GM18505 (cell line): ENCODE measurements around the gene KLHL6.
"Not testable (repeated sequence)": the region's sequence is repeated elsewhere in the genome, so short reads cannot be mapped to it uniquely, and the experiment has no call there.

ENCODE experiments used
- ATAC-seq: cut with Tn5 transposase; IDR thresholded peaks from one replicate; pipeline ENCODE4 v1.9.1; 2021; ENCODE audit not compliant: unreplicated experiment
- POLR2A ChIP-seq: IDR thresholded peaks from 4 replicates; pipeline ENCODE4 v1.6.1; 2011; ENCODE audit warnings: borderline replicate concordance; ENCODE audit not compliant: insufficient read depth, insufficient read length; ENCODE audit errors: extremely low read depth

KLHL6 gene

GRCh38 chr3:183446838-183447205, 108.7 kb downstream of the KLHL6 start:
- no peak for ATAC-seq
- TF ChIP-seq POLR2A = no peak

GRCh38 chr3:183444748-183445147, 110.8 kb downstream of the KLHL6 start:
- TF ChIP-seq POLR2A = no peak
- ATAC-seq = no peak

- no peak for ATAC-seq
These were observed 111.8 kb downstream of the KLHL6 start for GRCh38 chr3:183443395-183444385.

GRCh38 chr3:183442994-183443393, 112.5 kb downstream of the KLHL6 start:
- no peak for ATAC-seq
- no peak for TF ChIP-seq POLR2A

More at GRCh38 chr3:183443395-183444385, 111.8 kb downstream of the KLHL6 start:
- no peak for TF ChIP-seq POLR2A

- not testable (repeated sequence) for ATAC-seq
These were observed 115.0 kb downstream of the KLHL6 start for GRCh38 chr3:183440521-183440920.

- no peak for TF ChIP-seq POLR2A
- ATAC-seq = no peak
These were observed 116.0 kb downstream of the KLHL6 start for GRCh38 chr3:183439515-183439914.

- no peak for ATAC-seq
- no peak for TF ChIP-seq POLR2A
These were observed 116.8 kb downstream of the KLHL6 start for GRCh38 chr3:183438735-183439134.

- no peak for TF ChIP-seq POLR2A
- ATAC-seq = no peak
These were observed 117.6 kb downstream of the KLHL6 start for GRCh38 chr3:183437666-183438564.
